Measurements from ENCODE around the gene CDKN3.
"Not testable (repeated sequence)": the region's sequence is repeated elsewhere in the genome, so short reads cannot be mapped to it uniquely, and the experiment has no call there.

CDKN3 gene

DNA sequence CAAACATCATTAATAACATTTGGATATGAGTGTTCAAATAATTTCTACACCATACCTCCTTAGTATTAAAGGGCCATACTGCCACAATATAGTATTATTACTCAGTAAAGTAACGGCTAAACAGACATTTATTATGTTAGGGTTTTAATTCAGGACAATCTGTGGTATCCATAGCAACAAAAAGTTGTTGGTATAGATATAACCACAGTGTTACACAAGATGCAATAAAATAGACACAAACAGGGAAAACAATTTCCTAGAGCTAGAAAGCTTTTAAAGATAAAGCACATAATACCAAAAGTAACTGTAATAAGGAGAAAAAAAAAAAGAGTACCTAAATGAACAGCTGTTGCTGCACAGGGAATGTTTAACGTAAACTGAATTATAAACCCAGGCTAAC lies 28.3 kb downstream of the CDKN3 start:
- DNase-seq: no peak

DNA sequence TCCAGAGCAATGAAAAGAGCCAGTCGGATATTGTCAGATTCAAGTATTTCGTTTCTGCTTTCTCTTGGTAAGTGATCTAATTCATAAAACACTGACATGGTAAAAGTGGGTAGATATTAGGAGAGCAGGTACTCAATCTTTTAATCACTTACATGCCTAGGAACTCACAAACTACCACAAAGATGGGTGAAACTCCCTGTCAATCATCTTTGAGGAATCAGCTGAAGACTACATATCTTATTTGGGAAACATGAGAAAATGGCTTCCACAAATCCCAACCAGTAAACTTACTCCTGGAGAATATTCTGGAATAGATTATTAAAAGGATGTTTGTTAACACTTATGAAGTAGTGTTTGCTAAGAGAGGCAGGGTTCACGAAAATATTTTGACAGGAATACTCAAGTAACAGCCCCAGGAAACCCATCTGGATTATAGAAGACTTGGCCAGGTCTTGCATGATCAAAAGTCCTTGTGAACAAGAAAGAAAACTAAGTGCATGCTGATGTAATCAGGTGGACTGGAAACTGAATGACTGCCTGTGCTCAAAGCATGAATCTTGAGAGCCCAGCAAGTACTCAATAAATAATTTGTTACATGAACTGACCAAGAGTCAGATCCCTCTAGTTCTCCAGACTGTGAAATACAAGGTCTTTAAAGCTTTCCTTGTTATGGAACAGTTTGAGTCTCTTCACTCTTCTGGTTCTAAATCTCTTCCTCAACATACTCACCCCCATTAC lies 28.9 kb downstream of the CDKN3 start:
- no peak for DNase-seq

DNA sequence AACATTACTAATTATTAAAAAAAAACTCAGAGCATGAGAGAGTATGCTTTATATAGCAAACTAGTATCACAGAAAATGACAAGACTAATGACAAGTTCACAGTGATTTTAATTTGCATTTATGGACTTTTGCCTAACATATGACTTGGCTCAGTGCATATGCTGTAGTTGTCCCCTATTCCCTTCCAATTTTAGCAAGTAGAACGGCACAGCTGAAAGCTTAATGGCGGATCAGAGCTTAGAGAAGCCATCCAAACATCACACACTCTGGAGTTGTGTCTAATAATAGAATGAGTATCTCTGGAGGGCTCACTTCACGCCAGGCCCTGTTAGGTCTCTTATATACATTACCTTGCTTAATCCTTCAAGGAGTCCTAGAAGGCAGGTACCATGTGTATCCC lies 31.1 kb downstream of the CDKN3 start:
- no peak for DNase-seq

DNA sequence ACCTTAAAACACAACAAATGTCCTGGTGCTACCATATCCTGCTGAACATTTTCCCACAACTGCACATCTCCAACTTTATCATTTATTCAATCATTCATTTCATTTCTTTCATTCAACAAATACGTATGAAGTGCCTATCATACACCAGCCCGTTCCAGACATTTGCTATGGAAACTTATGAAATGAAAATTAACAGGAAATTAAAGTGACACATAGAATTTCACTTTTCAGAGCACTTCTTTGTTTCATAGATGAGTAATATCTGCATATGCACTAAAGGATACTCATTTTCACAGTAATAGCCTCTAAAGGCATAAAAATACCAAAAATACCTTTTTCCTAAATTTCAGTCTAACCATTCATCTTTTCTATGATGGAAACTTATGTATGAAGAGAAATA lies 31.7 kb downstream of the CDKN3 start:
- DNase-seq: no peak

DNA sequence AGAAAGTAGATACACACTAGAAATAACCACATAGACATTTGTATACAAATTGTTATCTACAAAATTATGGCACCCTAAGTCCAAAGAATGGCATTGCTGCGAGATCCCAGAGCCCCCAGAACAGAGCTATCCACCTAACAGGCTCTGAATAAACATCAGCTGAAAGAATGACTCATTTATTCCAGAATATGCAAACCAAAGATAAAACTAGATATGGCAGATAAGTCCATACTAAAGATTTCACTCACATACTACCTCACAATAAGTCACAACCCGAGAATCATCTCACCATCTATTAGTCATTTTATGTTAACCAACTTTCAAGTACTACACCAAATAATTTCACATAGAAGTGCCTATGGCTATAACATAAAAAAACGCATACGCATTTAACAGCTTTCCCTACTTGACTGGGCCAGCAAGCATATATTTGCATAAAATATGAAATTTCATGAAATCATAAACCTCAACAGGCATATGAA lies 38.7 kb downstream of the CDKN3 start:
- DNase-seq: no peak

- DNase-seq: not testable (repeated sequence)
Observed at GRCh38 chr14:54437954-54438353, 41.1 kb downstream of the CDKN3 start.

DNA sequence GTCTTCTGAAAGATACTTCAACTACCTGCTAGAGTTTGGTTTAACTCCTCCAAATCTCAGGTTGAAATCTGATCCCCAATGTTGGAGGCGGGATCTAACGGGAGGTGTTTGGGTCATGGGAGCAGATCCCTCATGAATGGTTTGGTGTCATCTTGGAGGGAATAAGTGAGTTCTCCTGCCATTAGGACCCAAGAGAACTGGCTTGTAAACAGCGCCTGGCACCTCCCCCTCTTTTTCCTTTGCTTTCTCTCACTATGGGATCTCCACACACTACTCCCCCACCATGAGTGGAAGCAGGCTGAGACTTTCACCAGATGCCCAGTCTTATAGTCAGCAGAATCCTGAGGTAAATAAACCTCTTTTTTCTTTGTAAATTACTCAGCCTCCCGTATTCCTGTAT lies 41.9 kb downstream of the CDKN3 start:
- DNase-seq: no peak

DNA sequence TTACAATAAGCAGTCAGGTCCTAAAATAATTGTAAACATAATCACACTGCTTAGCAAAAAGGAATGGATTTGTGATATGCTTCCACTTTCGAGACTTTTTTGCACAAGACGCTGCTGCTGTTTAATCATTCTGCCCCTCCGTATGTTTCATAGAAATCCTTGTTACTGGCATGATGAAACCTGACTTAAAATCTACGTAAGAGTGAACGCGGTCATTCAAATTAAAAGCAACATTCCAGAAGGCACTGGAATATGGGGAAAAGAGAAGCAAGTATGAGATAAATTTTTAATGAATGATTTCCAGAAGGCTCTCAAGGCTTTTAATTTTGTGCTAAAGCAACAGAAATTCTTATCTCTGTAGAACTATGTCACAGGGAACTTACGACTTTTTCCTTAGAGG lies 43.2 kb downstream of the CDKN3 start:
- no peak for DNase-seq

- no peak for DNase-seq
Observed at GRCh38 chr14:54440476-54440872, 43.7 kb downstream of the CDKN3 start.

DNA sequence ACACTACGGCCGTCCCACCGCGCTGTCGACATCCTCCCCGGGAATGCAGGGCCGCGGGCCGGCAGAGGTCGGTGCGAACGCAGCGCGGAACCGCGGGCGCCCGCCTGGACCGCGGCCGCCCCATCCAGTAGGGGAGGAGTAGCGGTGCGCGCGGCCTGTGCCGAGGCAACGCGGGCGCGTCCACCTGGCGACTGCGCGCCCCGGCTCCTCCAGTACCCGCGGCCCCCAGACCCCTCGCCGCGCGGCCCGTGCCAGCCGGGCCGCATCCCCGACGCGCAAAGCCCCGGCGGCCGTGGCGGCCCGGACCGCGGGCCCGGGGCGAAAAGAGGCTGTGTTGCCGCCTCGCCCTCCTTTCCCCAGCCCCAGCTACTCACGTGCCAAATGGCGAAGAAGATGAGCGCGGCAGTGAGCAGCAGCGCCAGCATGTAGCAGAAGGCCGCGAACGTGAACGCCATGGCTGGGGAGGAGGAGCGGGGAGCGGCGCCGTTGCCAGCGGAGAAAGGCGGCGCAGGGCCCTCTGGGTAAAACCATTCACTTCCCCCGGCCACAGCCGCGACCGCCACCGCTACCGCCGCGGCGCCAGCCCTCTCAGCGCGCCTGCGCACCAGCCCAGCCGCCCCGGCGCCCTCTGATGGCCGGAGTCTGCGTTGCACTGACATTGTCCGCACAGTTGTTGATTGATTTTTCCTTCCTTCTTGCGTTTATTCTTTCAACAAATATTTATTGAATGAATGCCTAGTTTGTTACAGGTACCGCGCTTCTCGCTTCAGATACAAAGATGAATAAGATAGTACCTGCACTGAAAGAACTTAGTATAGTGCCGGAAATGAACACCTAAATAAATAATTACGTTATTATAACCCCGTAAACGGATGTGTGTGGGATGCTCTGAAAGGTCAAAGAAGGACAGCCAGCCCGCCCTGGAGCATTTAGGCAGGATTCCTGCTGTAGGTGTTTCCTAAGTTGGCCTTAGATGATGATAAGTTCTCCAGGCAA lies 44.4 kb downstream of the CDKN3 start, which contains the start of gene CNIH1:
Gene CNIH1 (minus strand): TSS at position 502 of the 996 bp plus-strand sequence. CDS start 47 bp downstream, at position 455.
- peak; percentile 86 for DNase-seq

GRCh38 chr14:54442961-54443360 lies 46.2 kb downstream of the CDKN3 start:
- DNase-seq: not testable (repeated sequence)

DNA sequence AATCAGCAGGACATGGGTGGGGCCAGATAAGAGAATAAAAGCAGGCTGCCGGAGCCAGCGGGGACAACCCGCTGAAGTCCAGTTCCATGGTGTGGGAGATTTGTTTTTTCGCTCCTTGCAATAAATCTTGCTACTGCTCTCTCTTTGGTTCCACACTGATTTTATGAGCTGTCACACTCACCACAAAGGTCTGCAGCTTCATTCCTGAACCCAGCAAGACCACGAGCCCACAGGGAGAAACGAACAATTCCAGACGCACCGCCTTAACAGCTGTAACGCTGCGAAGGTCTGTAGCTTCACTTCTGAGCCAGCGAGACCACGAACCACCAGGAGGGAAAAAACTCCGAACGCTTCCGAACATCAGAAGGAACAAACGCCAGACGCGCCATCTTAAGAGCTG lies 47.2 kb downstream of the CDKN3 start:
- no peak for DNase-seq

DNA sequence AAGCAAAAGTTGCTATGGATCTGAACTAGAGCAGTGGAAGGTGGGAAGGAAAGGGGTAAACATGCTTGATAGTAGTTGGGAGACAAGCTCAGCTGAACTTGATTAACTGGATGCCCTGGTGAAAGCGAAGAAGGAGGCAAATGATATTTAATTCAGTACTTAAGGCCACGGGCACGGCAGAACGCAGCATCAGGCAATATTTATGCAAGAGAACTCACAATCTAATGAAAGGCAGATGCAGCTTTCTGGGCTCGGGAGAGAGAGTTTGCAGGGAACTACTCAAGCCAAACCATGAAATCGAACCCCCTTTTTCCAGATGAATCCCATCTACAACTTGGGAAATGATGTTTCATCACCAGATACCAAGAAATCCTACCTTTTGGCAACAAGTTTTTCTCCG lies 47.9 kb downstream of the CDKN3 start:
- DNase-seq: no peak

DNA sequence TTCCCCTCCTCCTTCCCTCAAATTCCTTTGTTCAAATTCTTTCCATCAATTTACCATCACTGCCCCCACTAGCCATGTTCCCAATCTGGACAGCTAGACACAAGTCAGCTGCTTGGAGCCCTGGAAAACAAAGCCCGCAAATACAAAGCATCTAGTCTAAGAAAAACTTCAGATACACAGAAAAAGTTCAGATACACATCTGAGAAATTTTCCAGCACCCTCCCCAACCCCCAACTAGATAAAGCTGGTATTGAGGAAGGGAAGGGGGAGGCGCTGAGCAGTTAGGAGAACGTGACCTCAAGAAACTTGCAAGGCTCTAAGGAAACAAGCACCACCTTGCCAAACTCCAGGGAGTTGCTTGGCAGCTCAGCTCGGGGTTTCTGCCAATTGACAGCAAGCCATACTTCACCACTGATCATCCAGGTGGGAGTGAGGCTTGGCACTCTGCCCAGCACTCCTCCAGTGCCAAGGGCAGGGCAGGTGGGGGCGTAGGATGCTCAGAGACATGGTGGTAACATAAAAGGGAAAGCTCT lies 49.4 kb downstream of the CDKN3 start:
- DNase-seq: peak; percentile 75

DNA sequence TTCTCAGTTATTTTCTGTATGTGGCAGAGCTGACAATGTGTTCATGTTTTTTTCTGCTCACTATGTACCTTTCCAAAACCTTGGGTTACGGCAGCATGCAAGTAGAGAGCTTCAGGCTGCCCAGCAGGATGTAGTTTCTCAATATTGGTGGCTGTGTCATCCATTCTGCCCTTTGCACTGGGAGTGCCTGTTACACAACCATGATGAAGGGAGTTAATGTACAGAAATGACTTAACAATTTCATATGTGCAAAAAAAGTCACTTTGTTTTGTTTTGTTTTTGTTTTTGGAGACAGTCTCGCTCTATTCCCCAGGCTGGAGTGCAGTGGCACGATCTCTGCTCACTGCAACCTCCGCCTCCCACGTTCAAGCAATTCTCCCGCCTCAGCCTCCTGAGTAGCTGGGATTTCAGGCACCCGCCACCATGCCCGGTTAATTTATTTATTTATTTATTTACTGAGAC lies 50.5 kb downstream of the CDKN3 start:
- no peak for DNase-seq

- no peak for DNase-seq
Observed at GRCh38 chr14:54450535-54450934, 53.7 kb downstream of the CDKN3 start.

DNA sequence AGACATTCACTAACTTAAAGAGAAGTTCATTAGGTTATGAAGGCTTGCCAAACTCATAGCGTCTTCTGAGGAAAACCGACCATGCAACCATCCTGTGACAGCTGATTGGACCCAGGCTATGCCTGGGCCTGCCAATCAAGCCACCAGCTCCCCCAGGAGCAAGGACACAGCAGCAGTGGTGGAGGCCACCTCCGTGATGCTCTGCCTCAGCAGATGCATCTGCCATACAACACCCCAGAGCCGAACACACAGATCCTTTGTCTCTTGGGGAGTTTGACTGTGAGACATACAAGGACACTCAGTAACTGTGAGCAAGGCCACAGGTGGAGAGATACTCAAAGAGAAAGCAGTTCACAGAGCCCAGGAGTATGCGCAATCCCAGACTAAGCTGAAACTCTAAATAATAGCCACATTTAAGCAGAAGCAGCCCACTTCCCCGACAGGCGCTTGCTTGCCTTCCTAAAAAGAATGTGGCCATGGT lies 54.4 kb downstream of the CDKN3 start:
- DNase-seq: no peak

GRCh38 chr14:54451961-54452360 lies 55.2 kb downstream of the CDKN3 start:
- DNase-seq: no peak

GRCh38 chr14:54453252-54453651 lies 56.4 kb downstream of the CDKN3 start:
- DNase-seq: no peak

DNA sequence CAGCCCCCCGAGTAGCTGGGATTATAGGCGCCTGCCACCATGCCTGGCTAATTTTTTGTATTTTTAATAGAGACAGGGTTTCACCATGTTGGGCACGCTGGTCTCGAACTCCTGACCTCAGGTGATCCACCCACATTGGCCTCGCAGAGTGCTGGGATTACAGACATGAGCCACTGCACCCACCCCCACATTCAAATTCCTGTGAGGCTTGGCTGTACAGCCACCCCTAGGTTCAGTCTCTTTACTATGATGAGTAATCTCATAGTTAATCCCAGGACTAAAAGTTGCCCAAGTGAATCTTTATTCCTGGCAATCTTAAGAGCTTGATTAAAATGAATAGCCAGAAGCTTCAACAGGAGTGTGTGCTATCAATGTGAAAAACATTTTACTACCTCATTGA lies 57.2 kb downstream of the CDKN3 start:
- not testable (repeated sequence) for DNase-seq

- no peak for DNase-seq
Observed at GRCh38 chr14:54455363-54455762, 58.6 kb downstream of the CDKN3 start.

- DNase-seq: not testable (repeated sequence)
Observed at GRCh38 chr14:54456820-54457608, 60.2 kb downstream of the CDKN3 start.
